H1 (cell line): ENCODE results near the gene TIFAB. TPM values are rescaled to one million over a fixed set of nuclear protein-coding genes. Genes with fewer than 3 reads are reported as not detected.

Experiments
- BCL11A ChIP-seq, 2 experiments: IDR thresholded peaks; one replicate each; pipeline ENCODE4 v1.6.1; 2011; ENCODE audit warnings: low read depth in 2 of 2, low read length in 2 of 2, mild to moderate bottlenecking in 2 of 2
- BRCA1 ChIP-seq: IDR thresholded peaks from 2 replicates; pipeline ENCODE4 v1.6.1; 2012; ENCODE audit warnings: low read depth, low read length, improper control_type of control experiment
- CTCF ChIP-seq, 3 experiments: IDR thresholded peaks; 1 replicate in 2 of 3; 2 replicates in 1 of 3; pipeline versions ENCODE4 v1.5.1 to v1.6.1; 2011; ENCODE audit warnings: low read length in 3 of 3, mild to moderate bottlenecking in 3 of 3, inconsistent platforms in 2 of 3, low read depth in 1 of 3, moderate library complexity in 1 of 3; ENCODE audit not compliant: insufficient read depth in 1 of 3; ENCODE audit errors: control extremely low read depth in 1 of 3
- PHF8 ChIP-seq: fragments of 200-600 bp; sonication (generic); conservative IDR thresholded peaks from 2 replicates; pipeline ENCODE4 v1.7.1; 2012; ENCODE audit warnings: low read depth, mild to moderate bottlenecking, inconsistent platforms, low read length, moderate library complexity
- RAD21 ChIP-seq, 2 experiments: IDR thresholded peaks in 1 of 2; conservative IDR thresholded peaks in 1 of 2; 2 replicates each; pipeline ENCODE4 v1.6.1; 2011; ENCODE audit warnings: low read depth in 2 of 2, low read length in 2 of 2, improper control_type of control experiment in 1 of 2, inconsistent platforms in 1 of 2, mild to moderate bottlenecking in 1 of 2, moderate library complexity in 1 of 2
- RXRA ChIP-seq: IDR thresholded peaks from 2 replicates; pipeline ENCODE4 v1.6.1; 2011; ENCODE audit warnings: low read depth, mild to moderate bottlenecking, low read length, moderate library complexity; ENCODE audit not compliant: insufficient read depth
- polyA plus RNA-seq, 7 experiments: library from polyadenylated mRNA; depleted of rRNA in 3 of 7; stranded (reverse) in 5 of 7; unstranded in 2 of 7; fragments of >200 nt in 5 of 7; fragments of 200-250 nt in 2 of 7; gene quantifications; 1 replicate in 5 of 7; 2 replicates in 1 of 7; 4 replicates in 1 of 7; pipeline versions ENCODE4 v1.2.1 to v1.2.3, GENCODE V29; 2011 to 2013; ENCODE audit warnings: missing spikeins in 2 of 7, mixed read lengths in 2 of 7
- total RNA-seq: library from RNA; stranded (reverse); fragmentation: NEBNext Ultra II Directional; extraction: Animal tissue kit (Norgen Biotek cat#: 25700); gene quantifications from 2 replicates; pipeline ENCODE4 v1.2.1, GENCODE V29; 2021
- TF ChIP-seq, protein P1 (sequence below): IDR thresholded peaks from 2 replicates; pipeline ENCODE4 v1.6.1; 2012; ENCODE audit warnings: low read length, inconsistent platforms

The TIFAB gene
- total and polyA plus RNA-seq, 2 of the 8 experiments (the other 6 are each of a cell fraction or from before 2014, with no cell fraction given) = not detected

DNA sequence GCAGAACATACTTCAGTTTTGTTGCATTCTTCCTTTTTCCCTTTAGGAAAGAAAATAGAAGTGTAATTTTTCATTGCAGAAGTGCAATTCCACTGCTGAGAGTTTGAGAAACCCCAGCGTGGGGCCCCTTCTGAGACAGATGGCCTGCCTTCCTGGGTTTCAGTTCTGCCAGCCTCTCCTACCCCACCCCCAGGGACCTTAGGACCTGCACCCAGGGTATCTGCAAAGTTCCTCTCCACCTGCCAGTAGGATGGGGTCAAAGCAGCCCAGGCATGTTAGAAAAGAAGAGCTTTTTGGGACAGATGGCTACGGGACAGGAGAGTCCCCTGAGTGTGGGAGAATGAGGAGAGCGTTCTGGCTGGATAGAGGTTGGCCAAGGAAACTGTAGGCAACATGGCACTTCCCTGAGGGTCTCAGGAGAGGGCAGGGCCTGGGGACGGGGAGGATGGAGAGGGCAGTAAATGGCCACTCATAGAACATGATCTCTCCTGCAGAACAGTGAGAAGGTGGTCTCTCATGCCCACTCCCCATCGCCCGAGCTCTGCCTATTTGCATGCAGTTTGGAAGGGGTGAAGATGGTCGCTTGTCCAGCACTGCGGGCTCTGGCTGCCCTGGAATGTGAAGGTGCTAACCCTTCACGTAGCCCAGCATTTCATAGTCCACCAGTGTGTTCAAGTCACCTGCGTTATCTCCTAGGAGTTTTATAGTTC, at the start of gene TIFAB (continued):
- TF ChIP-seq, protein P1, sequence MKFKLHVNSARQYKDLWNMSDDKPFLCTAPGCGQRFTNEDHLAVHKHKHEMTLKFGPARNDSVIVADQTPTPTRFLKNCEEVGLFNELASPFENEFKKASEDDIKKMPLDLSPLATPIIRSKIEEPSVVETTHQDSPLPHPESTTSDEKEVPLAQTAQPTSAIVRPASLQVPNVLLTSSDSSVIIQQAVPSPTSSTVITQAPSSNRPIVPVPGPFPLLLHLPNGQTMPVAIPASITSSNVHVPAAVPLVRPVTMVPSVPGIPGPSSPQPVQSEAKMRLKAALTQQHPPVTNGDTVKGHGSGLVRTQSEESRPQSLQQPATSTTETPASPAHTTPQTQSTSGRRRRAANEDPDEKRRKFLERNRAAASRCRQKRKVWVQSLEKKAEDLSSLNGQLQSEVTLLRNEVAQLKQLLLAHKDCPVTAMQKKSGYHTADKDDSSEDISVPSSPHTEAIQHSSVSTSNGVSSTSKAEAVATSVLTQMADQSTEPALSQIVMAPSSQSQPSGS = no peak
- TF ChIP-seq PHF8 (no peak), BCL11A (IDR thresholded peaks at IDR 0.05; ENCODE audit: low read depth in 2 of 2, low read length in 2 of 2) (no peak), RAD21 (IDR thresholded peaks at IDR 0.05 in 1 of 2, conservative IDR thresholded peaks at IDR 0.05 in 1 of 2; ENCODE audit: low read depth in 2 of 2, low read length in 2 of 2) (no peak), CTCF (IDR thresholded peaks at IDR 0.05; ENCODE audit: control extremely low read depth in 1 of 3, insufficient read depth in 1 of 3, low read depth in 1 of 3, low read length in 3 of 3) (no peak), BRCA1 (no peak), RXRA (no peak)
